ENCODE data around the gene ZNF200.
A peak's percentile ranks its signal among the peaks of the same experiment; 100 is the strongest.
"Not testable (repeated sequence)": the region's sequence is repeated elsewhere in the genome, so short reads cannot be mapped to it uniquely, and the experiment has no call there.

The ZNF200 gene

GRCh38 chr16:3187798-3188674 lies 46.9 kb downstream of the ZNF200 start, which contains the start of gene OR1F1:
Gene OR1F1 (plus strand): TSS chr16:3188204.
- Histone ChIP-seq H3K36me3 (ENCODE audit: control insufficient read depth, insufficient read depth, low read length) (no peaks in the 10 kb centered on the region), H3K4me3 (ENCODE audit: extremely low read depth, insufficient read depth, low read length, poor library complexity, severe bottlenecking) (peak within 1 kb of the TSS; percentile 64), H3K9me3 (ENCODE audit: control insufficient read depth, low read length) (no peaks in the 10 kb centered on the region), H3K4me1 (ENCODE audit: control insufficient read depth, insufficient read depth, low read length, poor library complexity, severe bottlenecking) (no peaks in the 10 kb centered on the region), H3K27ac (ENCODE audit: low read depth, low read length, severe bottlenecking) (no peak within 1 kb of the TSS)
- 0 to 1% methylated on average over 20 to 37 of the region's 51 CpGs for WGBS, 2 experiments (ENCODE audit: insufficient coverage in 2 of 2)

- H3K36me3 ChIP-seq (ENCODE audit: control insufficient read depth, insufficient read depth, low read length), result no peaks in the 10 kb centered on the region
- no peak overlapping the region for H3K4me3 ChIP-seq (ENCODE audit: extremely low read depth, insufficient read depth, low read length, poor library complexity, severe bottlenecking)
- no peaks in the 10 kb centered on the region for H3K9me3 ChIP-seq (ENCODE audit: control insufficient read depth, low read length)
- no peaks in the 10 kb centered on the region for H3K4me1 ChIP-seq (ENCODE audit: control insufficient read depth, insufficient read depth, low read length, poor library complexity, severe bottlenecking)
- H3K27ac ChIP-seq (ENCODE audit: low read depth, low read length, severe bottlenecking), result no peak overlapping the region
- 85 to 90% methylated on average over 13 to 19 of the region's 23 CpGs for WGBS, 2 experiments (ENCODE audit: insufficient coverage in 2 of 2)
Observed at GRCh38 chr16:3186946-3187690, 47.8 kb downstream of the ZNF200 start.

GRCh38 chr16:3183445-3184139 lies 51.4 kb downstream of the ZNF200 start:
- H3K27ac ChIP-seq (ENCODE audit: low read depth, low read length, severe bottlenecking), result no peak overlapping the region
- H3K9me3 ChIP-seq (ENCODE audit: control insufficient read depth, low read length), result no peaks in the 10 kb centered on the region
- H3K4me1 ChIP-seq (ENCODE audit: control insufficient read depth, insufficient read depth, low read length, poor library complexity, severe bottlenecking), result no peaks in the 10 kb centered on the region
- no peaks in the 10 kb centered on the region for H3K36me3 ChIP-seq (ENCODE audit: control insufficient read depth, insufficient read depth, low read length)
- H3K4me3 ChIP-seq (ENCODE audit: extremely low read depth, insufficient read depth, low read length, poor library complexity, severe bottlenecking), result peak overlapping the region; percentile 61
- WGBS, 2 experiments (ENCODE audit: insufficient coverage in 2 of 2), result 2% methylated on average over 31 to 37 of the region's 42 CpGs

- H3K4me3 ChIP-seq (ENCODE audit: extremely low read depth, insufficient read depth, low read length, poor library complexity, severe bottlenecking), result peak overlapping the region; percentile 61
- no peaks in the 10 kb centered on the region for H3K36me3 ChIP-seq (ENCODE audit: control insufficient read depth, insufficient read depth, low read length)
- no peak overlapping the region for H3K27ac ChIP-seq (ENCODE audit: low read depth, low read length, severe bottlenecking)
- H3K4me1 ChIP-seq (ENCODE audit: control insufficient read depth, insufficient read depth, low read length, poor library complexity, severe bottlenecking), result no peaks in the 10 kb centered on the region
- WGBS, 2 experiments (ENCODE audit: insufficient coverage in 2 of 2), result 1% methylated on average over 52 to 62 of the region's 72 CpGs
- no peaks in the 10 kb centered on the region for H3K9me3 ChIP-seq (ENCODE audit: control insufficient read depth, low read length)
Observed at GRCh38 chr16:3182608-3183444, 52.1 kb downstream of the ZNF200 start.

- not testable (repeated sequence) for H3K27ac ChIP-seq (ENCODE audit: low read depth, low read length, severe bottlenecking); H3K9me3 ChIP-seq (ENCODE audit: control insufficient read depth, low read length); H3K36me3 ChIP-seq (ENCODE audit: control insufficient read depth, insufficient read depth, low read length); H3K4me1 ChIP-seq (ENCODE audit: control insufficient read depth, insufficient read depth, low read length, poor library complexity, severe bottlenecking)
- 40 to 47% methylated on average over 4 to 7 of the region's 8 CpGs for WGBS, 2 experiments (ENCODE audit: insufficient coverage in 2 of 2)
- H3K4me3 ChIP-seq (ENCODE audit: extremely low read depth, insufficient read depth, low read length, poor library complexity, severe bottlenecking), result peak overlapping the region; percentile 61
Observed at GRCh38 chr16:3182293-3182607, 52.7 kb downstream of the ZNF200 start.

- no peaks in the 10 kb centered on the region for H3K4me1 ChIP-seq (ENCODE audit: control insufficient read depth, insufficient read depth, low read length, poor library complexity, severe bottlenecking)
- 50 to 61% methylated on average over 16 to 17 of the region's 21 CpGs for WGBS, 2 experiments (ENCODE audit: insufficient coverage in 2 of 2)
- no peaks in the 10 kb centered on the region for H3K36me3 ChIP-seq (ENCODE audit: control insufficient read depth, insufficient read depth, low read length)
- no peak overlapping the region for H3K4me3 ChIP-seq (ENCODE audit: extremely low read depth, insufficient read depth, low read length, poor library complexity, severe bottlenecking)
- no peaks in the 10 kb centered on the region for H3K9me3 ChIP-seq (ENCODE audit: control insufficient read depth, low read length)
- no peak overlapping the region for H3K27ac ChIP-seq (ENCODE audit: low read depth, low read length, severe bottlenecking)
Observed at GRCh38 chr16:3180445-3180878, 54.5 kb downstream of the ZNF200 start.

- H3K4me1 ChIP-seq (ENCODE audit: control insufficient read depth, insufficient read depth, low read length, poor library complexity, severe bottlenecking), result no peaks in the 10 kb centered on the region
- no peaks in the 10 kb centered on the region for H3K9me3 ChIP-seq (ENCODE audit: control insufficient read depth, low read length)
- no peak overlapping the region for H3K27ac ChIP-seq (ENCODE audit: low read depth, low read length, severe bottlenecking)
- WGBS, 2 experiments (ENCODE audit: insufficient coverage in 2 of 2), result 84 to 85% methylated on average over 7 to 8 of the region's 8 CpGs
- no peak overlapping the region for H3K4me3 ChIP-seq (ENCODE audit: extremely low read depth, insufficient read depth, low read length, poor library complexity, severe bottlenecking)
- H3K36me3 ChIP-seq (ENCODE audit: control insufficient read depth, insufficient read depth, low read length), result no peaks in the 10 kb centered on the region
Observed at GRCh38 chr16:3179651-3180050, 55.3 kb downstream of the ZNF200 start.

- peaks cover 11% of the 10 kb centered on the region for H3K4me1 ChIP-seq (ENCODE audit: control insufficient read depth, insufficient read depth, low read length, poor library complexity, severe bottlenecking)
- WGBS, 2 experiments (ENCODE audit: insufficient coverage in 2 of 2), result 3 to 10% methylated on average over 33 to 39 of the region's 39 CpGs
- H3K36me3 ChIP-seq (ENCODE audit: control insufficient read depth, insufficient read depth, low read length), result no peaks in the 10 kb centered on the region
- no peak overlapping the region for H3K27ac ChIP-seq (ENCODE audit: low read depth, low read length, severe bottlenecking)
- peak overlapping the region; percentile 30 for H3K4me3 ChIP-seq (ENCODE audit: extremely low read depth, insufficient read depth, low read length, poor library complexity, severe bottlenecking)
- H3K9me3 ChIP-seq (ENCODE audit: control insufficient read depth, low read length), result no peaks in the 10 kb centered on the region
Observed at GRCh38 chr16:3175157-3176093, 59.5 kb downstream of the ZNF200 start.

GRCh38 chr16:3174618-3175148 lies 60.3 kb downstream of the ZNF200 start:
- 27 to 32% methylated on average over 22 to 28 of the region's 28 CpGs for WGBS, 2 experiments (ENCODE audit: insufficient coverage in 2 of 2)
- Histone ChIP-seq H3K27ac (ENCODE audit: low read depth, low read length, severe bottlenecking) (no peak overlapping the region), H3K9me3 (ENCODE audit: control insufficient read depth, low read length) (no peaks in the 10 kb centered on the region), H3K4me3 (ENCODE audit: extremely low read depth, insufficient read depth, low read length, poor library complexity, severe bottlenecking) (peak overlapping the region; percentile 30), H3K4me1 (ENCODE audit: control insufficient read depth, insufficient read depth, low read length, poor library complexity, severe bottlenecking) (peaks cover 11% of the 10 kb centered on the region), H3K36me3 (ENCODE audit: control insufficient read depth, insufficient read depth, low read length) (no peaks in the 10 kb centered on the region)

Measured in mesodermal cell (in vitro differentiated cells).